Esophagus (tissue), 2 donors: ENCODE measurements around the gene PJA1. TPM values are rescaled to one million over a fixed set of nuclear protein-coding genes. Genes with fewer than 3 reads are reported as not detected.

Source experiments
- H3K27ac ChIP-seq, 2 donors: one replicate each; pipeline ENCODE4 v1.5.1; 2013; ENCODE audit warnings: low read depth in 2 of 2, mild to moderate bottlenecking in 2 of 2, inconsistent platforms in 1 of 2, low read length in 1 of 2, moderate library complexity in 1 of 2
- H3K27me3 ChIP-seq, 2 donors: one replicate each; pipeline ENCODE4 v1.6.1; 2013; ENCODE audit warnings: low read length in 2 of 2, control low read depth in 1 of 2, mild to moderate bottlenecking in 1 of 2; ENCODE audit not compliant: insufficient read depth in 2 of 2, control insufficient read depth in 1 of 2
- H3K36me3 ChIP-seq, 2 donors: one replicate each; pipeline ENCODE4 v1.6.1; 2013; ENCODE audit warnings: low read length in 1 of 2; ENCODE audit not compliant: control insufficient read depth in 2 of 2, insufficient read depth in 2 of 2
- H3K4me1 ChIP-seq, 2 donors: one replicate each; pipeline ENCODE4 v1.6.1; 2013; ENCODE audit warnings: low read length in 1 of 2; ENCODE audit not compliant: control insufficient read depth in 2 of 2, insufficient read depth in 2 of 2
- H3K4me3 ChIP-seq, 2 donors: one replicate each; pipeline ENCODE4 v1.5.1; 2013; ENCODE audit warnings: low read length in 2 of 2, mild to moderate bottlenecking in 2 of 2, low read depth in 1 of 2, moderate library complexity in 1 of 2
- H3K9me3 ChIP-seq, 2 donors: one replicate each; pipeline ENCODE4 v1.6.1; 2013; ENCODE audit warnings: mild to moderate bottlenecking in 2 of 2, low read depth in 1 of 2, low read length in 1 of 2, moderate library complexity in 1 of 2; ENCODE audit not compliant: control insufficient read depth in 2 of 2, insufficient read depth in 1 of 2
- WGBS, 2 donors: extraction: QIAGEN DNeasy Blood & Tissue Kit; methylation state at CpG; one replicate each; pipeline ENCODE4 v1.1.7; 2013; 5-methylcytosine and 5-hydroxymethylcytosine counted together
- polyA plus RNA-seq, 2 donors: library from polyadenylated mRNA; stranded (reverse); fragments of 200-250 nt; gene quantifications; one replicate each; pipeline ENCODE4 v1.2.3, GENCODE V29; 2013
- donor health status: healthy with polysubstance abuse.
- donor health status: Bipolar disorder and iron deficiency.

Gene PJA1
- polyA plus RNA-seq, 2 donors, result 4.0 to 8.8 TPM

DNA sequence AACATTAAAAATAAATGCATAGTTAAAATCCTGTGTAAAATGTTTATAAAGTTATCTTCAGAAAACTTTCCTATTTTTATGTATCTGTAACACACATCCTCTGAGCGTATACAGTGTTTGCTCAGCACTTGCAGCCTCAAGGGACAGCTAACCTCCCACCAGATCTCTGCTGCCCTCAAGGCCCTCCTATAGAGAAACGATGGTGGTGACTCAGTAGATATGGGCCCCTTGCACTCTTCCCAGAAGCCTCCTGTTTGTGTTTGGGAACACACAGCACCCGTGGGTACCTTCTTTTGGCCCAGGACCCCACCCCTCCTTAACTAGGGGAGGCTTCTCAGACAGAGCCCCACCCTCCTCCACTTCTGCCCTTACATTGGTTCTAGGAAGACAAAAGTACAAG lies 26.7 kb downstream of the PJA1 start:
- Histone ChIP-seq H3K4me3 (no peak overlapping the region), H3K27me3 (no peaks in the 10 kb centered on the region), H3K36me3 (no peaks in the 10 kb centered on the region), H3K27ac (no peak overlapping the region), H3K4me1 (no peaks in the 10 kb centered on the region), H3K9me3 (no peaks in the 10 kb centered on the region)
- 51 to 59% methylated on average over 3 of the region's 3 CpGs for WGBS, 2 donors

DNA sequence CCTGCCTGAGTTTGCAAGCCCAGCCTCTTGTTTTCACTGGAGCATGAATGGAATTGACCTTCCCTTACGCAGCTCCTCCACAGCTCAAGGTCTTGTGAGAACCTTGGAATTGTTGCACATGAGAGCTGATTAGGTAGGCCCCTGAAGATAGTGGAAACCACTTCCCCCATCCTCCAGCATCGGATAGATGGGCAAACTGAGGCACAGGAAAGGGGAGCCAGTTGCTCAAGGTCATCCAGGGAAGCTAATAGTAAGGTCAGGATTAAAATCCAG lies 27.2 kb downstream of the PJA1 start:
- WGBS, 2 donors, result 68 to 89% methylated on average over 2 of the region's 2 CpGs
- H3K4me1 ChIP-seq, result no peaks in the 10 kb centered on the region
- H3K9me3 ChIP-seq, result no peaks in the 10 kb centered on the region
- no peak overlapping the region for H3K4me3 ChIP-seq
- H3K36me3 ChIP-seq, result no peaks in the 10 kb centered on the region
- peaks cover 0 to 3% of the 10 kb centered on the region in 2 donors for H3K27me3 ChIP-seq
- no peak overlapping the region for H3K27ac ChIP-seq

DNA sequence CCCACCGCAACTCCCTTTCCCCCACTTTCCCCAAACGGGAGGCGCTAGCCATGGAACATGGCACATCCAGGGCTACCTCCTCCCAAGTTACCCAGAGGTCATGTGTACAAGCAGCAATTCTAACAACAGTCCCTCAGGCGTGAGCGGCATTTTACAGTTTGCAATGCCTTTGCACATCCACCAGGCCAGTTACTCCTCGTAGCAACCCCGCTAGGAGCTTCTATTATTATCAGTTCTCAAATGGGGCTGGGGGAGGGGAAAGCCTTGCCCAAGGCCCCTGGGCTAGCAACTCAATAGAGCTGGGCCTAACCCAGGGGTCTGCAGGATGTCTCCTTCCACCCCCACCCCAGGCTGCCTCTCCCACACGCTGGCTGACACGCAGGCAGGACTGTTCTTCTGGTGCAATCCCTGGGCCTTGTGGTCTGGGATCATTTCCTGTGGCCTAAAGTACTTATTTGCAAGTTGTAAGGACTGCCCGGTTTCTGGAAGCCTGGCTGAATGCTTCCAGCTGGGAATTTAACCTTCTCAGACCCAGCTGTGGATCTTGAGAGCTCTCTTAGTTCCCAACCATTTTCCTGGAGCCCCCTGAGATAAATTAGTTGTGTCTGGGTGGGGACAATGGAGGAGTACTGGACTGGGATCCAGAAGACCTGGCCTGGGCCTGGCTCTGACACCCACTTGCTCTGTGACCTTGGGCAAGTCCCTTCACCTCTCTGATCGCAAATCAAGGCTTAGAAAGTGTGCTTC lies 27.7 kb downstream of the PJA1 start:
- no peaks in the 10 kb centered on the region for H3K9me3 ChIP-seq
- H3K4me3 ChIP-seq, result no peak overlapping the region
- H3K36me3 ChIP-seq, result no peaks in the 10 kb centered on the region
- WGBS, 2 donors, result 58 to 70% methylated on average over 11 of the region's 11 CpGs
- H3K27ac ChIP-seq, result no peak overlapping the region
- H3K27me3 ChIP-seq, result peaks cover 0 to 3% of the 10 kb centered on the region in 2 donors
- no peaks in the 10 kb centered on the region for H3K4me1 ChIP-seq

DNA sequence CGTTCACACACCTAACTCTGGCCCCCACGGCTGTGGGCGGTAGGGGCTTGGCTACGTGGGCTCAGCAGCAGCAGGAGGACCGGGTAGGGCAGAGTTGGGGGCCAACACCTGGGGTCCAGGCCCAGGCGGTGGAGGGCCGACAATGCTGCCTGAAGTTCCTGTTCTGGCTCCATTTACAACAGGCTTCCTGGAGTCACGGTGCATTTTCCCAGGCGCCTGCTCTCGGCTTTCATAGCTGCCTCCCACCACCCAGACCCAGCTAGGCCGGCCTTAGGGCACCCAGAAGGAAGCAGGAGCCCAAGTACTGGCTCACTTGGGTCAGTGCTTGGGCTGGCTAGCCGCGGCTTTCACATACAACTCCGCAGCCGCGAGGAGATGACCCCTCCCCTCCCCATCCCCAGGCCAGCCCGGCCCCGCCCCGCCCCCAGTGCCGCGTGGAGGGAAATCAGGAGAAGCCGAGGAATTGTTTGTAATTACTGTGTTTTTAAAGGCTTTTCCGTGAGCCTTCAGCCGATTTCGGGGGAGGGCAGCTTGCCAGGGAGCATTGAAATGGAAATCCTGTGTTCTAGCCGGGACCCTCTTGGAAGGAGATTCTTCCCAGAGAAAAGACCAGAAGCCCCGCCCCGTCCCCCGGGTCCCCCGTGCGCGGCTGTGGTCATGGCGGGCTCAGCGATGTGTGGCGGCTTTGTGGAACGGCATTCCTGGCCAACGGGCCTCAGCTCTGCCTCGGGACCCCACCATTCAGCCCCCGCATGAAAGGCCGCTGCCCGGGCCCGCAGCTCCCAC lies 28.5 kb downstream of the PJA1 start:
- peaks cover 0 to 3% of the 10 kb centered on the region in 2 donors for H3K27me3 ChIP-seq
- no peaks in the 10 kb centered on the region for H3K4me1 ChIP-seq
- H3K4me3 ChIP-seq, result no peak overlapping the region
- no peaks in the 10 kb centered on the region for H3K36me3 ChIP-seq
- H3K9me3 ChIP-seq, result no peaks in the 10 kb centered on the region
- WGBS, 2 donors, result 39 to 43% methylated on average over 42 of the region's 42 CpGs
- no peak overlapping the region for H3K27ac ChIP-seq

- no peaks in the 10 kb centered on the region for H3K4me1 ChIP-seq
- 20 to 35% methylated on average over 6 of the region's 6 CpGs for WGBS, 2 donors
- H3K36me3 ChIP-seq, result no peaks in the 10 kb centered on the region
- no peak overlapping the region for H3K4me3 ChIP-seq
- H3K27me3 ChIP-seq, result peaks cover 0 to 3% of the 10 kb centered on the region in 2 donors
- H3K27ac ChIP-seq, result no peak overlapping the region
- H3K9me3 ChIP-seq, result no peaks in the 10 kb centered on the region
These were observed 31.2 kb downstream of the PJA1 start for GRCh38 chrX:69133921-69134542.

- no peaks in the 10 kb centered on the region for H3K9me3 ChIP-seq
- H3K27ac ChIP-seq, result no peak overlapping the region
- 66 to 87% methylated on average over 5 of the region's 5 CpGs for WGBS, 2 donors
- no peaks in the 10 kb centered on the region for H3K4me1 ChIP-seq
- no peak overlapping the region for H3K4me3 ChIP-seq
- no peaks in the 10 kb centered on the region for H3K36me3 ChIP-seq
- H3K27me3 ChIP-seq, result peaks cover 0 to 3% of the 10 kb centered on the region in 2 donors
These were observed 33.4 kb downstream of the PJA1 start for GRCh38 chrX:69131886-69132285.

- WGBS, 2 donors, result 30 to 35% methylated on average over 2 of the region's 2 CpGs
- Histone ChIP-seq H3K4me1 (no peaks in the 10 kb centered on the region), H3K4me3 (no peak overlapping the region), H3K36me3 (no peaks in the 10 kb centered on the region), H3K27ac (no peak overlapping the region), H3K9me3 (no peaks in the 10 kb centered on the region), H3K27me3 (peaks cover 0 to 3% of the 10 kb centered on the region in 2 donors)
These were observed 34.8 kb downstream of the PJA1 start for GRCh38 chrX:69130439-69130838.

GRCh38 chrX:69128588-69128987 lies 36.7 kb downstream of the PJA1 start:
- WGBS, 2 donors, result 8 to 31% methylated on average over 23 to 34 of the region's 34 CpGs
- Histone ChIP-seq H3K4me3 (no peak overlapping the region), H3K4me1 (no peaks in the 10 kb centered on the region), H3K36me3 (no peaks in the 10 kb centered on the region), H3K27me3 (peaks cover 0 to 3% of the 10 kb centered on the region in 2 donors), H3K9me3 (no peaks in the 10 kb centered on the region), H3K27ac (peak overlapping the region in 1 of 2 donors; percentile 12)

GRCh38 chrX:69127466-69127865 lies 37.8 kb downstream of the PJA1 start:
- Histone ChIP-seq H3K4me3 (no peak overlapping the region), H3K4me1 (no peaks in the 10 kb centered on the region), H3K27me3 (no peaks in the 10 kb centered on the region), H3K36me3 (no peaks in the 10 kb centered on the region), H3K27ac (no peak overlapping the region), H3K9me3 (no peaks in the 10 kb centered on the region)
- 83 to 88% methylated on average over 3 of the region's 3 CpGs for WGBS, 2 donors
